Measurements from ENCODE around the gene SUN1.
A peak's percentile ranks its signal among the peaks of the same experiment; 100 is the strongest.

SUN1 gene

GRCh38 chr7:876077-876971, 44.0 kb downstream of the SUN1 start, which contains the start of gene GET4:
Gene GET4 (plus strand): TSS chr7:876554. CDS start chr7:876646, 92 bp downstream.
- peak; percentile 94 to 96 for DNase-seq (ENCODE audit: low read depth in 1 of 2, low spot score in 1 of 2)

GRCh38 chr7:876972-877311, 44.7 kb downstream of the SUN1 start:
- no peak for DNase-seq (ENCODE audit: low read depth in 1 of 2, low spot score in 1 of 2)

- DNase-seq (ENCODE audit: low read depth in 1 of 2, low spot score in 1 of 2) = no peak
Observed at GRCh38 chr7:877312-878232, 45.3 kb downstream of the SUN1 start.

GRCh38 chr7:879093-879492, 46.8 kb downstream of the SUN1 start:
- DNase-seq (ENCODE audit: low read depth in 1 of 2, low spot score in 1 of 2) = no peak

DNA sequence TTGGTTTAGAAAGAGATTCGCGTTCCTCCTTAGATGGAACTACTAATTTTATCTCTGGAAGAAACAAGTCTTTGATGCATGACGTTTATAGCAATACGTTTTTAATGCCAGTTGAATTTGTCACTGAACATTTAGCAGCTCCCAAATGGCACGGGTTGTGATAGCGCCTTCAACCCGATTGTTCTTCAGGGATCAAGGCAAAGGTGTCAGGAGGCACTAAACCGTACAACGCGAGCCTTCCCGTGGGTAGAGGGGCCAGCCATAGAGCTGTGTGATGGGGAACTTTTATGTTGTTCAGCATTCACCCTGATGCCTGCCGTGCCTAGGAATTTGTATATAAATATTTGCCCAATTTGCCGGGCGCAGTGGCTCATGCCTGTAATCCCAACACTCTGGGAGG, 47.4 kb downstream of the SUN1 start:
- DNase-seq (ENCODE audit: low read depth in 1 of 2, low spot score in 1 of 2) = no peak

DNA sequence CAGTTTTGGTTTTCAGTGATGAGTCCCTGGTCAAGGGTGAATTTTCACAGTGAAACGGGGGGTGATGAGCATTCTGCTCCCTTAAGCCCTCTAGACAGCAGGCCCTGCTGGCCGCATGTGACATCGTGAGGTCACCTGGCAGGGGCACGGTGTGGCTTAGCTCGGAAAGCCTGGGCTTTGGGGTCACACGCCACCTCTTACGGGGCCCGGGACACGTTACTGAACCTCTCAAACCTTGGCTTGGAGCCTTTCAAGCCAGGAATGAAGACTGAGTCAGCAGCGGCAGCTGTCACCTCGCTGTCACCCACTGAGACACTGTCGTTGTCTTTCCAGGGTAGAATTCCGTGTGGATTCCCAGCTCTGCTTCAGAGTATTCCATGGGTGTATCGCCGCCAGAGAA, 48.2 kb downstream of the SUN1 start:
- no peak for DNase-seq (ENCODE audit: low read depth in 1 of 2, low spot score in 1 of 2)

DNA sequence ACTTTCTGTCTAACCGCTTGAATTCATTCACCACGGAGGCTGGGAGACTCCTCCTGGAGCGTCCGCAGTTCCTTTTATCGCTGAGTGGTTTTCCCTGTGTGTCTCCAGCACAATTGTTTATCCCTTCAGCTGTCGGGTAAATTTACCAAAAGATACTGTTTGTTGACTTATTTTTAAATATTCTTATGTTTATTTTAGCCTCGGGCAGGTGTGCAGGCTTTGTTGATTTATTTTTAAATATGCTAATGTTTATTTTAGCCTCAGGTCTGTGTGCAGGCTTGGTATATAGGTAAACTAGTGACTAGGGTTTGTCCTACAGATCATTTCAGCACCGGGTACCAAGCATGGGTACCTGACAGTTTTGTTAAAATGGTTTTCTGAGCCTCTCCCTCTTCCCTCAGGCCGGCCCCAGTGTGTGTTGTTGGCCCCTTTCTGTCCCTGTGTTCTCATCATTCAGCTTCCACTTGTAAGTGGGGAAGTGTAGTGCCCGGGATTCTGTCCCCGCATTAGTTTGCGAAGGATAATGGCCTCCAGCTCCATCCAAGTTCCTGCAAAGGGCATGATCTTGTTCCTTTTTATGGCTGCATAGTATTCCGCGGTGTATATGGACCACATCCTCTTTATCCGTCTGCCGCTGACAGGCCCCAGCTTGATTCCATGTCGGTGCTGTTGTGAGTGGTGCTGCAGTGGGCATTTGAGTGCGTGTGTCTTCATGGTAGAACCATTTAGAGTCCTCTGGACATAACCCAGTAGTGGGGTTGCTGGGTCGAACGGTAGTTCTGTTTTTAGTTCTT, 49.4 kb downstream of the SUN1 start:
- DNase-seq (ENCODE audit: low read depth in 1 of 2, low spot score in 1 of 2) = no peak

DNA sequence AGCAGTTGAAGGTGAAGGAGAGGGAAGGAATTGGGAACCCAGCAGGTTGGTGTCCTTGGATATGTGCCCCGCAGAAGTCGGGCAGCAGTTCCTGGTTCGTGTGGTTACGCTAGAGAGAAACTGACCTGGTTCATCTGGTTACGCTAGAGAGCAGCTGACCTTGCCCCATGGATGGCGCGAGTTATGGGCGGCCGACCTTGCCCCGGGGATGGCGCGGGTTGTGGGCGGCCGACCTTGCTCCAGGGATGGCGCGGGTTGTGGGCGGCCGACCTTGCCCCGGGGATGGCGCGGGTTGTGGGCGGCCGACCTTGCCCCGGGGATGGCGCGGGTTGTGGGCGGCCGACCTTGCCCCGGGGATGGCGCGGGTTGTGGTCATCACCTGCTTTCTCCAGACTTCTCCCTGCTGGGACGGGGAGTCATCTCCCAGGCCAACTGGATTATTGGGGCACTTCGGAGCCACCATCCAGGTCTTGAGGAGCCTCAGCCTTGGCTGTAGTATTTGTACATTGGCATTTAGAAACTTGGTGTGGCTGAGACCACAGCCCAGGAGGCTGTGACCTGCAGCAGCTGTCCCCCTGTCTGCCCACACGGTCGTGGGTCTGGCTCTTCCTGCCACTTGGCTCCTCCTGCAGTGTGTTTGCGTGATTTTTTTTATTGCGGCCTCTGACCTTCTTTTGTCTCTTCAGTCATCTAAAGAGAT, 50.2 kb downstream of the SUN1 start:
- no peak for DNase-seq (ENCODE audit: low read depth in 1 of 2, low spot score in 1 of 2)

- DNase-seq (ENCODE audit: low read depth in 1 of 2, low spot score in 1 of 2) = no peak
Observed at GRCh38 chr7:883055-884021, 51.1 kb downstream of the SUN1 start.

DNA sequence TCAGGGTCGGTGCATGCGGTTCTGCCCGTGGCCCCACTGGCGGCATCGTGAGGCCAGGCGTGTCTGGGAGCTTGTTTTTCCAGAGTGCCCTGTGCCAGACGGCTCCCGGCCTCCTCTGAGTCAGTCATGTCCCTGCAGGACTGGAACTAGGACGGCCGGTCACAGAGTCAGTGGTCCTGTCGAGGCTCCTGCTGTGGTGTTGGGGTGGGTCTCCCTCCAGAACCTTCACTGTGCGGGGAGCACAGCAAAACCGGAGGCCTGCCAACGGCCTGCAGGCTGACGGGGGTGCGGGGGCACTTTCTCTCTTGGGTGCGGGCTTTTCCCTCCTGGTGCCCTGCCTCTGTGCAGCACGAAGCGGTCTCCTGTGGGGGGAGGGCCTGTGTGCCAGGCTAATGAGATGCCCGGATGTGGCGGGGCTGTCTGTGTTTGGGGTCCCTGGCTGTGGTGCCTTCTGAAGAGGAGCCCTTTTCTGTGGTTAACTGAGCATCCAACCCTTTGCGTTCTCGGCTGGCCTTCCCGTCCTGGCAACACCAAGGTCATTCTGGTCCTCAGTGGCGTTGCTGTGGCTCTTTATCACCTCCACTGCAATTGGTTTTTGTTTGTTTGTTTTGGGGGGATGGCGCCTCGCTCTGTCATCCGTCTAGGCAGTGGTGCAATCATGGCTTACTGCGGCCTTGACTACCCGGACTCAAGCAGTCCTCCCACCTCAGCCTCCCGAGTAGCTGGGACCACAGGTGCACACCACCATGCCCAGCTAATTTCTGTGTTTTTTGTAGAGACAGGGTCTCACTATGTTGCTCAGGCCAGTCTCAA, 52.1 kb downstream of the SUN1 start:
- no peak for DNase-seq (ENCODE audit: low read depth in 1 of 2, low spot score in 1 of 2)

DNA sequence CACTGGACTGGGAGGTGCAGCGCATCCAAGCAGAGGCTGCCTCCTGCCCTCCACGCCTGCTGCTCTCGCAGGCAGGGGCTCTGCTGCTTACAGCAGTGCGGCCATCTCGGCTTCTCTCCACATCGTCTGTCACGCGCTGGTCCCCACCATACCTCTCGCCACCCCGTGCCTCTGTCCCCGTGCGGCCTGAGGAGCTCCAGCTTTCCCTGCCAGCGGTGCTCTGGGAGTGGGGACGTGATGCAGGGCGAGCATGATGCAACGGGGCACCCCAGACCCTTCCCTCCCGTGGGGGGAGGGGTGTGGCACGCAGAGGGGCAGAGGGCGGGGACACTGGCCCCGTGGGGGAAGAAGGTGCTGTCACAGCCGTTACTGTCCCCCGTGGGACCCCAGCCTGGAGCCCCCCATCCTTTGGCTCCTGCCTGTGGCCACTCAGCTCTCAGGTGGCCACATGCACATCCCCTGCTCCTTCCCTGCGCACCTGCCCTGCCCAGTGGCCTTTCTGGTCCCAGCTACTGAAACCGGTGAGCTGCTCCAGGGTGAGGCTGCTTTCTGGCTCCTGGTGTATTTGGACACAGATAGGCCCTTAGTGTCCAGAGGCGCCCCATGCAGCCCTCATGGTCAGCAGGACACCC, 53.1 kb downstream of the SUN1 start:
- DNase-seq (ENCODE audit: low read depth in 1 of 2, low spot score in 1 of 2) = no peak

DNA sequence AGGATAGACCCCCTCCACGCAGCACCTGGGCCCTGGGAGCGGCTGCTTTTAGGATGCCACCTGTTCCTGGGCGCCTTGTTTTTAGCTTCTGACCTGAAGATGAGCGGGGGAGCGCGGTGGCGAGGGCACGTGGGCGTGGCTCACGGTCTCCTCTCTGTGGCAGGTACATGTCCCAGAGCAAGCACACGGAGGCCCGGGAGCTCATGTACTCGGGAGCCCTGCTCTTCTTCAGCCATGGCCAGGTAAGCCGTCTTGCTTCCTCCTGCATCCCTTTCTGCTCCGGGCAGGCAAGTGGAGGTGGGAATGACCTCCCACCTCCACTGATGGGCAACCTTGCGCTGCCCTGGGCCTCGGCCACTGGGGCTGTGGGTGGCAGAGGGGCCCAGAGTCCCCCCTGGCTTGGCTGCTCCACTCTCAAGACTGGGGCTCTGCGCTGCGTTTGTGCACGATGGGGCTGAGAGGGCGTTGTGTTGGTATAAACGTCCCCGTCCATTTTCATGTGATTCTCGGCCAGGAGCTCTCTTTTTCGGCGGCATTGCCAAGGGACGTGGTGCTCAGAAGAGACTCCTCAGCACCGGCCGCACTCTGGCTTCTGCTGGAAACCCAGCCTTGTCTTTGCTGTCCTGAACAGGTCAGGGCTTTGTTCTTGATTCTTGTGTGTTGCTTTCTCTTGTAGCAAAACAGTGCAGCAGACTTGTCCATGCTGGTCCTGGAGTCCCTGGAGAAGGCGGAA, 53.8 kb downstream of the SUN1 start:
- no peak for DNase-seq (ENCODE audit: low read depth in 1 of 2, low spot score in 1 of 2)

DNA sequence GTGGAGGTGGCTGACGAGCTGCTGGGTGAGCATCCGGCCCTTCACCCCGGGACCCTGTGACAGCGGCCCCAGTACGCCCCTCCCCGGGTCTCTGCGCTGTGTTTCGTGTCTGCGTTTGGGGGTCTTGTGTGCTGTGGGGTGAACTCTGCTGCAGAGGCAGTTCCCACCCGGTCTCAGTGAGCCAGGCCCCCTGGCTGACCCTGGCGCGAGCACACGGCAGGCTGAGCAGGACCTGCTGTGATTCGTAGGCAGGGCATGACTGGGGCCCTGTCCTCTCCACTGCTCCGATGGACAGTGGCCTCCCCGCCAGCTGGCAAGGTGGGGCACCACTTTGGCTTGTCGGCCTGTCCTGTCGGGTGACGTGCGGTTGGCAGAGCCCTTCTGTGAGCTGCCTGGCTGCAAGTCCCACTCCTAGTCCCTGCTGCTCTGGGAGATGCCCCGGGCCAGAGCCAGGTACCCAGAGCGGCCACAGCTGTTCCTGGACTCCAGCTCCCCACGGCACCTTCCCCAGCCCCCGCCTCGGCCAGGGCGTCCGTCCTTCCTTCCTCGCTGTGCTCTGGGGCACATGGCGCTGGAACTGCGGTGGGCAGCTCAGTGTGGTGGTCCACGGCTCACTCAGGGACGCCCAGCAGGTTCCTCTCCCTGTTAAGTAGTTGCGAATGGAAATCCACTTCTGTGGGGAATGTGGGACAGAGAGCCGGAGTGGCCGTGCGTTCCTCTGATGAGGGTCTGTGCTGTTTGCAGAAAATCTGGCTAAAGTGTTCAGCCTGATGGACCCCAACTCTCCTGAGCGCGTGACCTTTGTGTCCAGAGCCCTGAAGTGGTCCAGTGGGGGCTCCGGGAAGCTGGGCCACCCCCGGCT, 54.6 kb downstream of the SUN1 start:
- no peak for DNase-seq (ENCODE audit: low read depth in 1 of 2, low spot score in 1 of 2)

DNA sequence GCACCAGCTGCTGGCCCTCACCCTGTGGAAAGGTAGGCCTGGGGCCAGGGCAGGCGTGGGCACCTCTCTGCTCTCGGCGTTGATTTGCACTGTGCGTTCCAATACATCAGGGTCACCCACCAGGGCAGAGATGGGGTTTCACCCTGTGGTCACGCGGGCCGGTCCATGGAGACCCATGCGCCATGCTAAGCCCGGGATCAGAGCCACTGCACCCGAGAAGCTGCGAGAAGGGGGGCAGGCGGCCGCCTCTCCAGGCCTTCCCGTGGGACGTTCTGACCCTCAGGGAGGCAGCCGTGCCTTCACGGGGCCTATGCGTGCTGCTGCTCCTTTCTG, 55.2 kb downstream of the SUN1 start:
- no peak for DNase-seq (ENCODE audit: low read depth in 1 of 2, low spot score in 1 of 2)

- no peak for DNase-seq (ENCODE audit: low read depth in 1 of 2, low spot score in 1 of 2)
Observed at GRCh38 chr7:888081-889024, 56.1 kb downstream of the SUN1 start.

DNA sequence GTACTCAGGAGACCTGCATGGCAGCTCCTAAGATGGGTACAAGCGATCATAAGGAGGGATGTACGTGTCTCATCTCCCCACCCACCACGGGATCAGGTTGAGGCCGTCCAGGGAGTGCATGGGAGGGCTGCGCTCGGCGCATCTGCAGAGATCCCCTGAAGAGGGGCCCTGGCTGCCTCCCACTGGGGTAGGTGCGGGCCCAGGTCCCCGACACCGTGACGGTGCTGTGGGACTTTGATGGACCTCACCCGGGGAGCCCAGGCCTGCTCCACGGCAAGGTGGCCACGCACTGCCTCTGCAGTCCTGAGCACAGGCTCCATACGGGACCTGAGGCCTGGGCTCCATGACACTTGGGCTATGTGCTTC, 56.7 kb downstream of the SUN1 start:
- DNase-seq (ENCODE audit: low read depth in 1 of 2, low spot score in 1 of 2) = no peak
